ENCODE measurements around the gene YEATS2. TPM values are rescaled to one million over a fixed set of nuclear protein-coding genes. Genes with fewer than 3 reads are reported as not detected.

The YEATS2 gene
- total and polyA plus RNA-seq, 2 donors from 2014 or later: 4.7 to 20.5 TPM

DNA sequence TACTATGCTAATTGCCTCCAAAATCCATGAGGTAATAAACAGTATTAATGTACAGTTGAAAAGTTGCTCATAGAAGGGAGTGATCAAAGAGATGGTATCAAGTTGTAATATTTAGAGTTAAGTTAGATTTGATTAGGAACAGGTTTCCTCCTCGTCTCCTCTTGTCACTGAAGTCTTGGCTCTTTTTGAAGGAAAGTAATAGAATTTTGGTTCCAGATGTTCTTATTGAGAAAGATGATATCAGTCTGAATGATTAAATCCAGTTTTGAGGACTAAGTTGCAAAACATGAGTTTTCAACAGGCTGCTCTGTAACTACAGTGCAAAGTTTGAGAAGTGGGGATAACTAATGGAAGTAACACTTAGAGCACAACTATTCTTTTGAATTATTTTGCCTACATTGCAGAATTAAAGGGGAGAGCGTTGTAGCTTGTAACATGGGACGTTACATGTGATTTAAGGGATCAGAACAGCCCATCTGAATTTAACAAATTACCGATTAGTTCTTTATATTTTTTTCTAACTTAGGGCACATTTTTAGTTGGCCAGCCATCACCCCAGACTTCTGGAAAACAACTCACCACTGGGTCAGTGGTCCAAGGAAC lies 79.5 kb downstream of the YEATS2 start:
- Histone ChIP-seq H3K27ac (ENCODE audit: low read depth in 2 of 2, low read length in 2 of 2) (no peak overlapping the region), H3K4me1 (ENCODE audit: control insufficient read depth in 2 of 3, insufficient read depth in 2 of 3, low read depth in 1 of 3, low read length in 3 of 3) (no peaks in the 10 kb centered on the region), H3K4me3 (ENCODE audit: low read length in 3 of 3) (no peak overlapping the region), H3K9ac (ENCODE audit: low read length in 3 of 3) (no peak overlapping the region), H3K27me3 (ENCODE audit: control insufficient read depth, insufficient read depth, low read length) (no peaks in the 10 kb centered on the region), H3K36me3 (ENCODE audit: control insufficient read depth in 2 of 3, insufficient read depth in 3 of 3, low read length in 3 of 3) (peaks cover 7 to 25% (median 25%) of the 10 kb centered on the region in 3 donors), H3K9me3 (ENCODE audit: control insufficient read depth in 2 of 3, insufficient read depth in 1 of 3, low read length in 3 of 3) (no peaks in the 10 kb centered on the region)
- DNase-seq: no peak
- TF ChIP-seq CTCF (IDR thresholded peaks at IDR 0.05; ENCODE audit: borderline replicate concordance, extremely low read depth, insufficient read depth): no peak
- no peak for FAIRE-seq
- intact Hi-C loops (cut with DNase I): no loop called here

DNA sequence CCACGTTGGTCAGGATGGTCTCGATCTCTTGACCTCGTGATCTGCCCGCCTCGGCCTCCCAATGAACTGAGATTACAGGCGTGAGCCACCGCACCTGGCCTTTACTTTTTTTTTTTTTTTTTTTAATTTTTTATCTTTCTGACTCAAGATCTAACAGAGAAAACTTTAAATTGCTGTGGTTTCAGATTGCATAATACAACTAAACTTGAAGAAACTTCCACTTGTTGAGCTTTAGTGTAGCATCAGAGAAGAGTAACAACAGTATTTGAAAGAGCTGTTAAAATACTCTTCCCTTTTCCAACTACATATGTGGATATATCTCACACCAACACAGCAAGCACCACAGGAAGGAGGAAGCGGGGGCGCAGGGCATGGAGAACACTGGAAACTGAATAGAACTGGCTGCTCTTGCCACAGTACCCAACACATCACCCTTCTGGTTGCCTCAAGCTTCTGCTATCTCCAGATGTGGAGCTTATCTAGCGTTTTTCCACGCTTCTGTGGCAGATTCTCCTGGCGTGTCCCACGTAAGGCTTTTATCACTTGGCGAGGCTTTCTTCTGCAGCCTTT lies 82.4 kb downstream of the YEATS2 start:
- no peak overlapping the region for H3K27ac ChIP-seq (ENCODE audit: low read depth in 2 of 2, low read length in 2 of 2)

DNA sequence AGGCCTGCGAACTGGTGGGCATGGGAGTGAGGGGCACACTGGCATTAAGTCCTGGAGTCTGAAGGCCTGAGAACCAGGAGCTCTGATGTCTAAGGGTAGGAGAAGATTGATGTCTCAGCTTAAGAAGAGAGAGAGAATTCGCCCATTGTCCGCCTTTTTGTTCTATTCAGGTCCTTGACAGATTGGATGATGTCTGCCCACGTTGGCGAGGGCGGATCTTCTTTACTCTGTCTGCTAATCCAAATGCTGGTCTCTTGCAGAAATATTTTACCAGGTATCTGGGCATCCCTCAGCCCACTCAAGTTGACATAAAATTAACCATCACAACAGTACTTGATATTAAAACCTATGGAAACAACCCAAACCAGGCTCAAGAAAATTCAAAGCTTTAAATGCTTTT lies 83.6 kb downstream of the YEATS2 start:
- H3K4me3 ChIP-seq (ENCODE audit: low read length in 3 of 3): no peak overlapping the region
- H3K4me1 ChIP-seq (ENCODE audit: control insufficient read depth in 2 of 3, insufficient read depth in 2 of 3, low read depth in 1 of 3, low read length in 3 of 3): peaks cover 0 to 5% (median 0%) of the 10 kb centered on the region in 3 donors
- no peak overlapping the region for H3K9ac ChIP-seq (ENCODE audit: low read length in 3 of 3)
- TF ChIP-seq CTCF (IDR thresholded peaks at IDR 0.05; ENCODE audit: borderline replicate concordance, extremely low read depth, insufficient read depth): no peak
- H3K9me3 ChIP-seq (ENCODE audit: control insufficient read depth in 2 of 3, insufficient read depth in 1 of 3, low read length in 3 of 3): no peaks in the 10 kb centered on the region
- peaks cover 10 to 17% (median 16%) of the 10 kb centered on the region in 3 donors for H3K36me3 ChIP-seq (ENCODE audit: control insufficient read depth in 2 of 3, insufficient read depth in 3 of 3, low read length in 3 of 3)
- DNase-seq (no peak), FAIRE-seq (no peak)
- intact Hi-C loops (cut with DNase I): no loop called here
- no peak overlapping the region for H3K27ac ChIP-seq (ENCODE audit: low read depth in 2 of 2, low read length in 2 of 2)
- H3K27me3 ChIP-seq (ENCODE audit: control insufficient read depth, insufficient read depth, low read length): no peaks in the 10 kb centered on the region

More for the DNA sequence above, 82.4 kb downstream of the YEATS2 start:
- FAIRE-seq (no peak), DNase-seq (no peak)
- peaks cover 0 to 5% (median 0%) of the 10 kb centered on the region in 3 donors for H3K4me1 ChIP-seq (ENCODE audit: control insufficient read depth in 2 of 3, insufficient read depth in 2 of 3, low read depth in 1 of 3, low read length in 3 of 3)
- H3K4me3 ChIP-seq (ENCODE audit: low read length in 3 of 3): no peak overlapping the region
- no peaks in the 10 kb centered on the region for H3K27me3 ChIP-seq (ENCODE audit: control insufficient read depth, insufficient read depth, low read length)
- H3K36me3 ChIP-seq (ENCODE audit: control insufficient read depth in 2 of 3, insufficient read depth in 3 of 3, low read length in 3 of 3): peaks cover 10 to 17% (median 16%) of the 10 kb centered on the region in 3 donors
- H3K9ac ChIP-seq (ENCODE audit: low read length in 3 of 3): no peak overlapping the region
- no peaks in the 10 kb centered on the region for H3K9me3 ChIP-seq (ENCODE audit: control insufficient read depth in 2 of 3, insufficient read depth in 1 of 3, low read length in 3 of 3)
- no peak for TF ChIP-seq CTCF (IDR thresholded peaks at IDR 0.05; ENCODE audit: borderline replicate concordance, extremely low read depth, insufficient read depth)
- intact Hi-C loops (cut with DNase I): no loop called here

Measured in kidney (tissue), 14 donors.